WTC11 (cell line): ENCODE results near the gene ASMT. TPM values are rescaled to one million over a fixed set of nuclear protein-coding genes. Genes with fewer than 3 reads are reported as not detected.

Experiments
- ATF1 ChIP-seq: sonication (generic); formaldehyde crosslinking; IDR thresholded peaks from 2 replicates; pipeline ENCODE4 v1.8.1; 2023; ENCODE audit warnings: mild to moderate bottlenecking, moderate library complexity, missing genetic modification reagents
- ATF2 ChIP-seq: sonication (generic); formaldehyde crosslinking; IDR thresholded peaks from 2 replicates; pipeline ENCODE4 v1.8.1; 2022; ENCODE audit warnings: low read depth, missing genetic modification reagents, borderline replicate concordance
- ATF3 ChIP-seq: sonication (generic); formaldehyde crosslinking; conservative IDR thresholded peaks from 2 replicates; pipeline ENCODE4 v1.8.1; 2022; ENCODE audit warnings: mild to moderate bottlenecking, missing genetic modification reagents
- CREB1 ChIP-seq: sonication (generic); formaldehyde crosslinking; IDR thresholded peaks from 2 replicates; pipeline ENCODE4 v1.8.0; 2023; ENCODE audit warnings: mild to moderate bottlenecking, missing genetic modification reagents
- ETV6 ChIP-seq: sonication (generic); formaldehyde crosslinking; IDR thresholded peaks from 2 replicates; pipeline ENCODE4 v1.8.1; 2022; ENCODE audit warnings: mild to moderate bottlenecking, missing genetic modification reagents
- FOXK1 ChIP-seq: sonication (generic); formaldehyde crosslinking; IDR thresholded peaks from 2 replicates; pipeline ENCODE4 v1.8.0; 2022; ENCODE audit warnings: mild to moderate bottlenecking, moderate library complexity, missing genetic modification reagents
- FOXP4 ChIP-seq: sonication (generic); formaldehyde crosslinking; IDR thresholded peaks from 2 replicates; pipeline ENCODE4 v1.8.0; 2022; ENCODE audit warnings: mild to moderate bottlenecking, missing genetic modification reagents
- GABPB1 ChIP-seq: sonication (generic); formaldehyde crosslinking; IDR thresholded peaks from 2 replicates; pipeline ENCODE4 v1.8.1; 2023; ENCODE audit warnings: mild to moderate bottlenecking, missing genetic modification reagents
- GRHL2 ChIP-seq: fragments of 250-450 bp; sonication (Bioruptor Pico); IDR thresholded peaks from 2 replicates; pipeline ENCODE4 v1.8.0; 2022; ENCODE audit warnings: mild to moderate bottlenecking, moderate library complexity; ENCODE audit not compliant: insufficient replicate concordance, severe bottlenecking
- IRF1 ChIP-seq: sonication (generic); formaldehyde crosslinking; IDR thresholded peaks from 2 replicates; pipeline ENCODE4 v1.8.0; 2023; ENCODE audit warnings: missing genetic modification reagents
- MYBL2 ChIP-seq: sonication (generic); formaldehyde crosslinking; IDR thresholded peaks from 2 replicates; pipeline ENCODE4 v1.8.1; 2023; ENCODE audit warnings: mild to moderate bottlenecking, moderate library complexity, missing genetic modification reagents
- SMAD3 ChIP-seq: sonication (generic); formaldehyde crosslinking; IDR thresholded peaks from 2 replicates; pipeline ENCODE4 v1.8.0; 2022; ENCODE audit warnings: missing genetic modification reagents, mild to moderate bottlenecking, borderline replicate concordance
- SP1 ChIP-seq: sonication (generic); formaldehyde crosslinking; conservative IDR thresholded peaks from 2 replicates; pipeline ENCODE4 v1.8.1; 2022; ENCODE audit warnings: missing genetic modification reagents
- TEAD1 ChIP-seq: sonication (generic); formaldehyde crosslinking; IDR thresholded peaks from 2 replicates; pipeline ENCODE4 v1.8.0; 2022; ENCODE audit warnings: mild to moderate bottlenecking, missing genetic modification reagents
- ZBTB43 ChIP-seq: sonication (generic); formaldehyde crosslinking; IDR thresholded peaks from 2 replicates; pipeline ENCODE4 v1.8.1; 2023; ENCODE audit warnings: mild to moderate bottlenecking, missing genetic modification reagents
- ZNF219 ChIP-seq: sonication (generic); formaldehyde crosslinking; IDR thresholded peaks from 2 replicates; pipeline ENCODE4 v1.8.0; 2023; ENCODE audit warnings: missing genetic modification reagents, mild to moderate bottlenecking, borderline replicate concordance
- ZNF396 ChIP-seq: fragments of 250-450 bp; sonication (Bioruptor Pico); IDR thresholded peaks from 2 replicates; pipeline ENCODE4 v1.8.0; 2021; ENCODE audit warnings: mild to moderate bottlenecking, moderate library complexity, borderline replicate concordance
- ZNF425 ChIP-seq: fragments of 250-450 bp; sonication (Bioruptor Pico); conservative IDR thresholded peaks from 2 replicates; pipeline ENCODE4 v1.9.0; 2021; ENCODE audit warnings: mild to moderate bottlenecking
- total RNA-seq: library from RNA; stranded (reverse); gene quantifications from 3 replicates; pipeline ENCODE4 v1.2.3, GENCODE V29; 2021
- TF ChIP-seq, protein P1 (sequence below): sonication (generic); formaldehyde crosslinking; IDR thresholded peaks from 2 replicates; pipeline ENCODE4 v1.8.0; 2023; ENCODE audit warnings: missing genetic modification reagents, mild to moderate bottlenecking, borderline replicate concordance
- TF ChIP-seq, protein P2 (sequence below): fragments of 250-450 bp; sonication (Bioruptor Pico); IDR thresholded peaks from 2 replicates; pipeline ENCODE4 v1.8.0; 2021; ENCODE audit warnings: mild to moderate bottlenecking
- TF ChIP-seq, protein P3 (sequence below): fragments of 250-450 bp; sonication (Bioruptor Pico); IDR thresholded peaks from 2 replicates; pipeline ENCODE4 v1.9.0; 2021; ENCODE audit warnings: mild to moderate bottlenecking

ASMT gene
- total RNA-seq, 1 experiment from 2014 or later, result 0.33 TPM

- TF ChIP-seq ZNF425 (CRISPR knock-in tag) (no peak), GABPB1 (CRISPR knock-in tag) (peak; percentile 42; the same call in 1 of the 2 replicates), SMAD3 (CRISPR knock-in tag) (no peak), ETV6 (CRISPR knock-in tag) (no peak), ATF3 (CRISPR knock-in tag) (no peak), ZNF219 (CRISPR knock-in tag) (no peak), TEAD1 (no peak), ATF2 (no peak), ZNF396 (CRISPR knock-in tag) (no peak), IRF1 (CRISPR knock-in tag) (no peak), CREB1 (no peak), FOXK1 (CRISPR knock-in tag) (peak; percentile 59; the same call in 1 of the 2 replicates), ZBTB43 (CRISPR knock-in tag) (no peak; the same call in 1 of the 2 replicates), MYBL2 (CRISPR knock-in tag) (no peak), SP1 (CRISPR knock-in tag) (peak; percentile 95), FOXP4 (CRISPR knock-in tag) (peak; percentile 62; the same call in 1 of the 2 replicates), ATF1 (no peak), GRHL2 (CRISPR knock-in tag) (no peak)
- TF ChIP-seq, protein P1, sequence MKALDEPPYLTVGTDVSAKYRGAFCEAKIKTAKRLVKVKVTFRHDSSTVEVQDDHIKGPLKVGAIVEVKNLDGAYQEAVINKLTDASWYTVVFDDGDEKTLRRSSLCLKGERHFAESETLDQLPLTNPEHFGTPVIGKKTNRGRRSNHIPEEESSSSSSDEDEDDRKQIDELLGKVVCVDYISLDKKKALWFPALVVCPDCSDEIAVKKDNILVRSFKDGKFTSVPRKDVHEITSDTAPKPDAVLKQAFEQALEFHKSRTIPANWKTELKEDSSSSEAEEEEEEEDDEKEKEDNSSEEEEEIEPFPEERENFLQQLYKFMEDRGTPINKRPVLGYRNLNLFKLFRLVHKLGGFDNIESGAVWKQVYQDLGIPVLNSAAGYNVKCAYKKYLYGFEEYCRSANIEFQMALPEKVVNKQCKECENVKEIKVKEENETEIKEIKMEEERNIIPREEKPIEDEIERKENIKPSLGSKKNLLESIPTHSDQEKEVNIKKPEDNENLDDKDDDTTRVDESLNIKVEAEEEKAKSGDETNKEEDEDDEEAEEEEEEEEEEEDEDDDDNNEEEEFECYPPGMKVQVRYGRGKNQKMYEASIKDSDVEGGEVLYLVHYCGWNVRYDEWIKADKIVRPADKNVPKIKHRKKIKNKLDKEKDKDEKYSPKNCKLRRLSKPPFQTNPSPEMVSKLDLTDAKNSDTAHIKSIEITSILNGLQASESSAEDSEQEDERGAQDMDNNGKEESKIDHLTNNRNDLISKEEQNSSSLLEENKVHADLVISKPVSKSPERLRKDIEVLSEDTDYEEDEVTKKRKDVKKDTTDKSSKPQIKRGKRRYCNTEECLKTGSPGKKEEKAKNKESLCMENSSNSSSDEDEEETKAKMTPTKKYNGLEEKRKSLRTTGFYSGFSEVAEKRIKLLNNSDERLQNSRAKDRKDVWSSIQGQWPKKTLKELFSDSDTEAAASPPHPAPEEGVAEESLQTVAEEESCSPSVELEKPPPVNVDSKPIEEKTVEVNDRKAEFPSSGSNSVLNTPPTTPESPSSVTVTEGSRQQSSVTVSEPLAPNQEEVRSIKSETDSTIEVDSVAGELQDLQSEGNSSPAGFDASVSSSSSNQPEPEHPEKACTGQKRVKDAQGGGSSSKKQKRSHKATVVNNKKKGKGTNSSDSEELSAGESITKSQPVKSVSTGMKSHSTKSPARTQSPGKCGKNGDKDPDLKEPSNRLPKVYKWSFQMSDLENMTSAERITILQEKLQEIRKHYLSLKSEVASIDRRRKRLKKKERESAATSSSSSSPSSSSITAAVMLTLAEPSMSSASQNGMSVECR (CRISPR knock-in tag), result no peak
- TF ChIP-seq, protein P2, sequence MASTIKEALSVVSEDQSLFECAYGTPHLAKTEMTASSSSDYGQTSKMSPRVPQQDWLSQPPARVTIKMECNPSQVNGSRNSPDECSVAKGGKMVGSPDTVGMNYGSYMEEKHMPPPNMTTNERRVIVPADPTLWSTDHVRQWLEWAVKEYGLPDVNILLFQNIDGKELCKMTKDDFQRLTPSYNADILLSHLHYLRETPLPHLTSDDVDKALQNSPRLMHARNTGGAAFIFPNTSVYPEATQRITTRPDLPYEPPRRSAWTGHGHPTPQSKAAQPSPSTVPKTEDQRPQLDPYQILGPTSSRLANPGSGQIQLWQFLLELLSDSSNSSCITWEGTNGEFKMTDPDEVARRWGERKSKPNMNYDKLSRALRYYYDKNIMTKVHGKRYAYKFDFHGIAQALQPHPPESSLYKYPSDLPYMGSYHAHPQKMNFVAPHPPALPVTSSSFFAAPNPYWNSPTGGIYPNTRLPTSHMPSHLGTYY (CRISPR knock-in tag), result no peak
- TF ChIP-seq, protein P3, sequence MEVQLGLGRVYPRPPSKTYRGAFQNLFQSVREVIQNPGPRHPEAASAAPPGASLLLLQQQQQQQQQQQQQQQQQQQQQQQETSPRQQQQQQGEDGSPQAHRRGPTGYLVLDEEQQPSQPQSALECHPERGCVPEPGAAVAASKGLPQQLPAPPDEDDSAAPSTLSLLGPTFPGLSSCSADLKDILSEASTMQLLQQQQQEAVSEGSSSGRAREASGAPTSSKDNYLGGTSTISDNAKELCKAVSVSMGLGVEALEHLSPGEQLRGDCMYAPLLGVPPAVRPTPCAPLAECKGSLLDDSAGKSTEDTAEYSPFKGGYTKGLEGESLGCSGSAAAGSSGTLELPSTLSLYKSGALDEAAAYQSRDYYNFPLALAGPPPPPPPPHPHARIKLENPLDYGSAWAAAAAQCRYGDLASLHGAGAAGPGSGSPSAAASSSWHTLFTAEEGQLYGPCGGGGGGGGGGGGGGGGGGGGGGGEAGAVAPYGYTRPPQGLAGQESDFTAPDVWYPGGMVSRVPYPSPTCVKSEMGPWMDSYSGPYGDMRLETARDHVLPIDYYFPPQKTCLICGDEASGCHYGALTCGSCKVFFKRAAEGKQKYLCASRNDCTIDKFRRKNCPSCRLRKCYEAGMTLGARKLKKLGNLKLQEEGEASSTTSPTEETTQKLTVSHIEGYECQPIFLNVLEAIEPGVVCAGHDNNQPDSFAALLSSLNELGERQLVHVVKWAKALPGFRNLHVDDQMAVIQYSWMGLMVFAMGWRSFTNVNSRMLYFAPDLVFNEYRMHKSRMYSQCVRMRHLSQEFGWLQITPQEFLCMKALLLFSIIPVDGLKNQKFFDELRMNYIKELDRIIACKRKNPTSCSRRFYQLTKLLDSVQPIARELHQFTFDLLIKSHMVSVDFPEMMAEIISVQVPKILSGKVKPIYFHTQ (CRISPR knock-in tag), result no peak
These were observed 23.6 kb upstream of the ASMT start, which contains the start of gene AKAP17A (continued) for GRCh38 chrX:1591102-1591862.
